Fibroblast of skin of right biceps (primary cell): Measurements from ENCODE around the gene DOCK8.
A peak's percentile ranks its signal among the peaks of the same experiment; 100 is the strongest.
"Not testable (repeated sequence)": the region's sequence is repeated elsewhere in the genome, so short reads cannot be mapped to it uniquely, and the experiment has no call there.

Experiments used
- DNase-seq: peaks from one replicate; pipeline ENCODE4 v3.0.0-alpha.2; 2013

DOCK8 gene

GRCh38 chr9:227860-228259 is 13.2 kb downstream of the DOCK8 start:
- DNase-seq: no peak

GRCh38 chr9:228929-229695 is 14.4 kb downstream of the DOCK8 start:
- no peak for DNase-seq

GRCh38 chr9:231625-232024 is 17.0 kb downstream of the DOCK8 start:
- not testable (repeated sequence) for DNase-seq

- not testable (repeated sequence) for DNase-seq
Measured at GRCh38 chr9:233708-234107, 19.0 kb downstream of the DOCK8 start.

GRCh38 chr9:237141-237857 is 22.6 kb downstream of the DOCK8 start:
- DNase-seq: no peak

GRCh38 chr9:237858-238345 is 23.2 kb downstream of the DOCK8 start:
- no peak for DNase-seq

GRCh38 chr9:242461-243080 is 27.9 kb downstream of the DOCK8 start:
- DNase-seq: no peak

GRCh38 chr9:248278-248961 is 33.8 kb downstream of the DOCK8 start:
- no peak for DNase-seq

- DNase-seq: no peak
Measured at GRCh38 chr9:249025-249424, 34.4 kb downstream of the DOCK8 start.

GRCh38 chr9:250039-250438 is 35.4 kb downstream of the DOCK8 start:
- peak; percentile 9 for DNase-seq

- DNase-seq: no peak
Measured at GRCh38 chr9:250625-251024, 36.0 kb downstream of the DOCK8 start.

GRCh38 chr9:251398-251797 is 36.7 kb downstream of the DOCK8 start:
- DNase-seq: no peak

GRCh38 chr9:253539-253938 is 38.9 kb downstream of the DOCK8 start:
- DNase-seq: no peak

GRCh38 chr9:254516-254915 is 39.9 kb downstream of the DOCK8 start:
- no peak for DNase-seq

- no peak for DNase-seq
Measured at GRCh38 chr9:257957-258356, 43.3 kb downstream of the DOCK8 start.

- no peak for DNase-seq
Measured at GRCh38 chr9:259405-260404, 45.0 kb downstream of the DOCK8 start.

GRCh38 chr9:264231-264630 is 49.6 kb downstream of the DOCK8 start:
- no peak for DNase-seq

- DNase-seq: no peak
Measured at GRCh38 chr9:265209-265870, 50.7 kb downstream of the DOCK8 start.

GRCh38 chr9:266228-266627 is 51.6 kb downstream of the DOCK8 start:
- no peak for DNase-seq

GRCh38 chr9:268616-269015 is 54.0 kb downstream of the DOCK8 start:
- no peak for DNase-seq

GRCh38 chr9:269081-269711 is 54.5 kb downstream of the DOCK8 start:
- DNase-seq: no peak
